Tibial nerve (tissue), 3 donors: Measurements from ENCODE around the gene LDAF1.
"Not testable (repeated sequence)": the region's sequence is repeated elsewhere in the genome, so short reads cannot be mapped to it uniquely, and the experiment has no call there.

ENCODE experiments used
- POLR2A ChIP-seq, 2 donors: fragments of 450-650 bp; IDR thresholded peaks; one replicate each; pipeline ENCODE4 v1.6.1; 2017; ENCODE audit warnings: antibody characterized with exemption in 2 of 2, mild to moderate bottlenecking in 2 of 2, moderate library complexity in 2 of 2
- TF ChIP-seq, protein P1 (sequence below), 5 experiments: fragments of 200-600 bp in 3 of 5; fragments of 450-650 bp in 2 of 5; sonication (generic) in 3 of 5; IDR thresholded peaks; one replicate each; pipeline ENCODE4 v1.5.1; 2016 to 2019; ENCODE audit warnings: antibody characterized with exemption in 5 of 5, mild to moderate bottlenecking in 3 of 5, moderate library complexity in 2 of 5

DNA sequence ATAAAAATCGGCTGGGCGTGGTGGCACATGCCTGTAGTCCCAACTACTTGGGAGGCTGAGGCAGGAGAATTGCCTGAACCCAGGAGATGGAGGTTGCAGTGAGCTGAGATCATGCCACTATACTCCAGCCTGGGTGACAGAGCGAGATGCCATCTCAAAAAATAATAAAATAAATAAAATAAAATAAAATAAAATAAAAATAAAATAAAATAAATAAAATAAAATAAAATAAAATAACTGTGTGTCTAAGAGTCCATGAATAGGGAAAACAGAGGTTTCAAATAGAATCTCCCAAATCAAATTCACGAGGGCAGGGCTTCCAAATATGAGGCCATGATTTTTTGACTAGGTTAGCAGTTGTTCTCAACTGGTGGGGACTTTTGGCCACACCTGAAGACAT is 42.9 kb upstream of the LDAF1 start:
- not testable (repeated sequence) for TF ChIP-seq POLR2A (IDR thresholded peaks at IDR 0.05)
- TF ChIP-seq, protein P1, sequence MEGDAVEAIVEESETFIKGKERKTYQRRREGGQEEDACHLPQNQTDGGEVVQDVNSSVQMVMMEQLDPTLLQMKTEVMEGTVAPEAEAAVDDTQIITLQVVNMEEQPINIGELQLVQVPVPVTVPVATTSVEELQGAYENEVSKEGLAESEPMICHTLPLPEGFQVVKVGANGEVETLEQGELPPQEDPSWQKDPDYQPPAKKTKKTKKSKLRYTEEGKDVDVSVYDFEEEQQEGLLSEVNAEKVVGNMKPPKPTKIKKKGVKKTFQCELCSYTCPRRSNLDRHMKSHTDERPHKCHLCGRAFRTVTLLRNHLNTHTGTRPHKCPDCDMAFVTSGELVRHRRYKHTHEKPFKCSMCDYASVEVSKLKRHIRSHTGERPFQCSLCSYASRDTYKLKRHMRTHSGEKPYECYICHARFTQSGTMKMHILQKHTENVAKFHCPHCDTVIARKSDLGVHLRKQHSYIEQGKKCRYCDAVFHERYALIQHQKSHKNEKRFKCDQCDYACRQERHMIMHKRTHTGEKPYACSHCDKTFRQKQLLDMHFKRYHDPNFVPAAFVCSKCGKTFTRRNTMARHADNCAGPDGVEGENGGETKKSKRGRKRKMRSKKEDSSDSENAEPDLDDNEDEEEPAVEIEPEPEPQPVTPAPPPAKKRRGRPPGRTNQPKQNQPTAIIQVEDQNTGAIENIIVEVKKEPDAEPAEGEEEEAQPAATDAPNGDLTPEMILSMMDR (IDR thresholded peaks at IDR 0.05), result not testable (repeated sequence)
